Measurements from ENCODE around the gene NUP205. TPM values are rescaled to one million over a fixed set of nuclear protein-coding genes. Genes with fewer than 3 reads are reported as not detected.
"Not testable (repeated sequence)": the region's sequence is repeated elsewhere in the genome, so short reads cannot be mapped to it uniquely, and the experiment has no call there.

The NUP205 gene
- total RNA-seq, 4 donors from 2014 or later: 36.9 to 53.1 (median 41.3) TPM

DNA sequence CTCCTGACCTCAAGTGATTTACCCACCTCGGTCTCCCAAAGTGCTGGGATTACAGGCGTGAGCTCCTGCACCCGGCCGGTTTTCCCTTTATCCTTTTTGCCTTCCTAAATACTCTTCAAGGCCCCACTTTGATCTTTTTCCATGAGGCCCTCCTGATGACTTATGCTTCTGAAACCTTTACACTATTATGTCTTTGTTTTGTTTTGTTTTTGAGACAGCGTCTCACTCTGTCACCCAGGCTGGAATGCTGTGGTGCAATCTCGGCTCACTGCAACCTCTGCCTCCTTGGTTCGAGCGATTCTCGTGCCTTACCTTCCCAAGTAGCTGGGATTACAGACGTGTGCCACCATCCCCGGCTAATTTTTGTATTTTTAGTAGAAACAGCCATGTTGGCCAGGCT, 108.4 kb downstream of the NUP205 start:
- Histone ChIP-seq H3K27me3 (no peaks in the 10 kb centered on the region), H3K4me3 (no peak overlapping the region), H3K9me3 (no peaks in the 10 kb centered on the region), H3K36me3 (no peaks in the 10 kb centered on the region), H3K27ac (no peak overlapping the region), H3K4me1 (peaks cover 28% of the 10 kb centered on the region)
- WGBS: 81% methylated on average over 11 of the region's 11 CpGs
- TF ChIP-seq POLR2AphosphoS5 (IDR thresholded peaks at IDR 0.05): no peak
- TF ChIP-seq POLR2A (IDR thresholded peaks at IDR 0.05): no peak
- TF ChIP-seq, protein P1, sequence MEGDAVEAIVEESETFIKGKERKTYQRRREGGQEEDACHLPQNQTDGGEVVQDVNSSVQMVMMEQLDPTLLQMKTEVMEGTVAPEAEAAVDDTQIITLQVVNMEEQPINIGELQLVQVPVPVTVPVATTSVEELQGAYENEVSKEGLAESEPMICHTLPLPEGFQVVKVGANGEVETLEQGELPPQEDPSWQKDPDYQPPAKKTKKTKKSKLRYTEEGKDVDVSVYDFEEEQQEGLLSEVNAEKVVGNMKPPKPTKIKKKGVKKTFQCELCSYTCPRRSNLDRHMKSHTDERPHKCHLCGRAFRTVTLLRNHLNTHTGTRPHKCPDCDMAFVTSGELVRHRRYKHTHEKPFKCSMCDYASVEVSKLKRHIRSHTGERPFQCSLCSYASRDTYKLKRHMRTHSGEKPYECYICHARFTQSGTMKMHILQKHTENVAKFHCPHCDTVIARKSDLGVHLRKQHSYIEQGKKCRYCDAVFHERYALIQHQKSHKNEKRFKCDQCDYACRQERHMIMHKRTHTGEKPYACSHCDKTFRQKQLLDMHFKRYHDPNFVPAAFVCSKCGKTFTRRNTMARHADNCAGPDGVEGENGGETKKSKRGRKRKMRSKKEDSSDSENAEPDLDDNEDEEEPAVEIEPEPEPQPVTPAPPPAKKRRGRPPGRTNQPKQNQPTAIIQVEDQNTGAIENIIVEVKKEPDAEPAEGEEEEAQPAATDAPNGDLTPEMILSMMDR (IDR thresholded peaks at IDR 0.05): no peak
- no peak for TF ChIP-seq EP300 (IDR thresholded peaks at IDR 0.05)
- DNase-seq (ENCODE audit: low spot score in 2 of 2): no peak

DNA sequence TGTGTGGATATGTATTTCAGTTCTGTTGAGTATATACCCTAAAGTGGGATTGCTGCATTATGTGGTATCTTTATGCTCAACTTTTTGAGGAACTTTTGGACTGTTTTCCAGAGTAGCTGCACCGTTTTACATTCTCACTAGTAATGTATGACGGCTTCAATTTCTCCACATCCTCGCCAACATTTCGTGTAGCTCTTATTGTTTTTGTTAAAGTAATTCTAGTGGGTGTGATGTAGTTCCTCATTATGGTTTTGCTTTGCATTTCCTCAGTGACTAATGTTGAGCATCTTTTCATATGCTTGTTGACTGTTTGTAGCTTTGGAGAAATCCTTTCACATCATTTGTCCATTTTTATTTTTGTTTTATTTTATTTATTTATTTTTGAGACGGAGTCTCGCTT, 109.1 kb downstream of the NUP205 start:
- Histone ChIP-seq H3K27ac (no peak overlapping the region), H3K36me3 (no peaks in the 10 kb centered on the region), H3K4me1 (peaks cover 25% of the 10 kb centered on the region), H3K4me3 (no peak overlapping the region), H3K27me3 (no peaks in the 10 kb centered on the region), H3K9me3 (no peaks in the 10 kb centered on the region)
- no peak for DNase-seq (ENCODE audit: low spot score in 2 of 2)
- WGBS: 79% methylated on average over 6 of the region's 6 CpGs
- TF ChIP-seq EP300 (IDR thresholded peaks at IDR 0.05) (no peak), POLR2AphosphoS5 (IDR thresholded peaks at IDR 0.05) (no peak), POLR2A (IDR thresholded peaks at IDR 0.05) (no peak)
- TF ChIP-seq, protein P1 (IDR thresholded peaks at IDR 0.05): no peak

DNA sequence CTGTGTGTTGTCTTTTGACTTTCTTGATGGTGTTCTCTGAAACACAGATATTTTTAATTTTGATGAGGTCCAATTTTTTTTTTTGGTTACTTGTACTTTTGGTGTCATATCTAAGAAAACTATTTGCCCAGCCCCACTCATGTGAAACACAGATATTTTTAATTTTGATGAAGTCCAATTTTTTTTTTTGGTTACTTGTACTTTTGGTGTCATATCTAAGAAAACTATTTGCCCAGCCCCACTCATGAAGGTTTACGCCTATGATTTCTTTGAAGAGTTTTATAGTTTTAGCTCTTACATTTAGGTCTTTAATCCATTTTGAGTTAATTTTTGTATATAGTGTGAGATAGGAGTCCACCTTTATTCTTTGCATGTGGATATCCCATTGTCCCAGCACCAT, 109.9 kb downstream of the NUP205 start:
- 95% methylated on average over 1 of the region's 1 CpG for WGBS
- H3K9me3 ChIP-seq; H3K4me3 ChIP-seq; DNase-seq (ENCODE audit: low spot score in 2 of 2); H3K36me3 ChIP-seq; H3K27me3 ChIP-seq; H3K27ac ChIP-seq: not testable (repeated sequence)
- peaks cover 27% of the 10 kb centered on the region for H3K4me1 ChIP-seq

DNA sequence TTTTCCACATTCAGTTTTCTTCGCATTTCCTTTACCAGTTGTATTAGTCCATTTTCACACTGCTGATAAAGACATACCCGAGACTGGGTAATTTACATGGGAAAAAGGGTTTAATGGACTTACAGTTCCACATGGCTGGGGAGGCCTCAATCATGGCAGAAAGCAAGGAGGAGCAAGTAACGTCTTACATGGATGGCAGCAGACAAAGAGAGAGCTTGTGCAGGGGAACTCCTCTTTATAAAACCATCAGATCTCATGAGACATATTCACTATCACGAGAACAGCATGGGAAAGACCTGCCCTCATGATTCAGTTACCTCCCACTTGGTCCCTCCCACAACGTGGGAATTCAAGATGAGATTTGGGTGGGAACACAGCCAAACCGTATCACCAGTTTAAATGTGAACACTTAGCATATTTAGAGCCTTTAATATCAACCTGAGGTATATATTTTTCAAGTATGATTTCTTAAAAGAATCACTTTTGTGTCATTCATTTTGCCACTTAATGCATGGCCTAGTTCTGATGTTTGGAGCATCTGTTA, 111.2 kb downstream of the NUP205 start:
- not testable (repeated sequence) for H3K9me3 ChIP-seq; H3K36me3 ChIP-seq; H3K4me3 ChIP-seq; H3K27ac ChIP-seq; H3K27me3 ChIP-seq; DNase-seq (ENCODE audit: low spot score in 2 of 2)
- 60% methylated on average over 6 of the region's 6 CpGs for WGBS
- peaks cover 21% of the 10 kb centered on the region for H3K4me1 ChIP-seq

DNA sequence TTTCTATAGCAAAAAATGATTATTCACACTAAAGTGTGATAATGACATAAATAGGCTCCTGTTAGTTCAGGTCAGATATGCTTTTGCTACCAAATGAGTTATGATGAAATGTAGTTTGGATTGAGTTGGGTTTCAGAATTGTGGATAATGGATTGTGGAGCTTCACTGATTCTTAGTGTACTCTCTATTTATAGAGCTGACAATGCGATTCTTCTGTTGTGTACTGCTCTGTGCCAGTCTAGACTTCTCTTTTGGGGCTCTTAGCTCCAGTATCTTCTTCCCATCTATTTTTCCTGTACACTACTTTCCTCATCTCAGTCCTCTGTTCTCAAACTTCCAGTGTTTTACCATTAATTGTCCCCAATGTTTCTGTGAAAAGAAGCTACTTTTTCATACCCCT, 112.1 kb downstream of the NUP205 start:
- no peaks in the 10 kb centered on the region for H3K9me3 ChIP-seq
- 75% methylated on average over 1 of the region's 1 CpG for WGBS
- no peak for DNase-seq (ENCODE audit: low spot score in 2 of 2)
- H3K27ac ChIP-seq: no peak overlapping the region
- TF ChIP-seq POLR2AphosphoS5 (IDR thresholded peaks at IDR 0.05) (no peak), EP300 (IDR thresholded peaks at IDR 0.05) (no peak), POLR2A (IDR thresholded peaks at IDR 0.05) (no peak)
- TF ChIP-seq, protein P1 (IDR thresholded peaks at IDR 0.05): no peak
- no peaks in the 10 kb centered on the region for H3K27me3 ChIP-seq
- H3K36me3 ChIP-seq: no peaks in the 10 kb centered on the region
- H3K4me3 ChIP-seq: no peak overlapping the region
- peaks cover 19% of the 10 kb centered on the region for H3K4me1 ChIP-seq

DNA sequence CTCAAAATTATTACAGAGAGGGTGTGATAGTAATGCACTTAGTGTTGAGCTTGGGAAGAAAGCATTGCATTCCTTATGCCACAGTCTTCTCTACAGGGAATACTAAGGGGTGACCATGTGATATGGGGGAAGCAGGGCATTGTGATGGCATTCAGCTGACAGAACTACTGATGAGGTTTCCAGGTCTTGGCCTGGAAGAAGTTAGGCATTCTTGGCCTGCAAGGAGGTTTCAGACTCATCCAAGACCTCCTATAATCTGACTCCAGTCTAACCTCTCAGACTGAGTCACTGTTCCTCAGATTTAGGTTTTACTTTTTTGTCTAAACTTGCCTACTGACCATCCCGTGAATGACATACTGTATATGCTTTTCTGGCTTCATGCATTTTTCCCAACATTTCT, 112.5 kb downstream of the NUP205 start:
- 13% methylated on average over 1 of the region's 1 CpG for WGBS
- Histone ChIP-seq H3K27ac (no peak overlapping the region), H3K36me3 (no peaks in the 10 kb centered on the region), H3K4me1 (peaks cover 19% of the 10 kb centered on the region), H3K4me3 (no peak overlapping the region), H3K9me3 (no peaks in the 10 kb centered on the region), H3K27me3 (no peaks in the 10 kb centered on the region)
- DNase-seq (ENCODE audit: low spot score in 2 of 2): no peak
- TF ChIP-seq EP300 (IDR thresholded peaks at IDR 0.05) (no peak), POLR2A (IDR thresholded peaks at IDR 0.05) (no peak), POLR2AphosphoS5 (IDR thresholded peaks at IDR 0.05) (no peak)
- TF ChIP-seq, protein P1 (IDR thresholded peaks at IDR 0.05): no peak

Measured in suprapubic skin (tissue), 4 donors.